ENCODE measurements around the gene VGLL4. TPM values are rescaled to one million over a fixed set of nuclear protein-coding genes. Genes with fewer than 3 reads are reported as not detected.
"Not testable (repeated sequence)": the region's sequence is repeated elsewhere in the genome, so short reads cannot be mapped to it uniquely, and the experiment has no call there.

VGLL4 gene
- total RNA-seq, 2 experiments from 2014 or later, result 24.4 to 24.9 TPM

GRCh38 chr3:11606090-11606784, 37.5 kb downstream of the VGLL4 start:
- CTCF ChIA-PET, result interaction anchor here (0.7 to 0.9 kb wide), 4 partner anchors 10 to 35 kb away, joined by 3 to 5 read pairs (median 4); no protein-coding TSS in a partner anchor
- no peak for DNase-seq
- POLR2A ChIA-PET, result no interaction called here
- Mint-ChIP-seq H3K27me3 (no peaks in the 10 kb centered on the region), H3K27ac (no peak overlapping the region), H3K4me3 (no peak overlapping the region), H3K9me3 (ENCODE audit: low read depth) (no peaks in the 10 kb centered on the region), H3K36me3 (ENCODE audit: low read depth) (peaks cover 17% of the 10 kb centered on the region), H3K4me1 (peaks cover 61% of the 10 kb centered on the region)
- intact Hi-C loops (cut with DNase I, micrococcal nuclease), result no loop called here
- no peak for ATAC-seq

DNA sequence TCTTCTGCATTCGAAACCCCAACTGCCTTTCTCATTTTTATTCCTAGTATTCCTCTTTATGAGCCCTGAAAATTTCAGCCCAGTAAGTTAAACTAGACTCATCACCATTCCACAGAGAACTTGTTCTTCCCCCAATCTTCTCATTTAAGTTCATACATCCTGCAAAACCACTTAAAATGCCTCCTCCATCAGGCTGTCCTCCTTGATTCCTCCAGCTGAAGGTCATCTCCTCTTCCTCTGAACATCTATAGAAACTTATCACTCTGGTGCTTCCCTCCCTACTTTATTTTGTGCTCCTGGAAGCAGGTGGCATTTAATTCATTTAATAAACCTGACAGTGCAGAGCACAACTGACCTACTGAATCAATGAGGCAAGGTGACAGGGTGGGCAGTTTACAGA, 38.3 kb downstream of the VGLL4 start:
- H3K36me3 Mint-ChIP-seq (ENCODE audit: low read depth), result peaks cover 25% of the 10 kb centered on the region
- no peak overlapping the region for H3K4me3 Mint-ChIP-seq
- peak overlapping the region; percentile 7 for H3K27ac Mint-ChIP-seq
- H3K4me1 Mint-ChIP-seq, result peaks cover 62% of the 10 kb centered on the region
- DNase-seq, result no peak
- no peak for ATAC-seq
- POLR2A ChIA-PET, result no interaction called here
- H3K27me3 Mint-ChIP-seq, result no peaks in the 10 kb centered on the region
- H3K9me3 Mint-ChIP-seq (ENCODE audit: low read depth), result no peaks in the 10 kb centered on the region
- intact Hi-C loops (cut with DNase I, micrococcal nuclease), result no loop called here
- CTCF ChIA-PET, result interaction anchor here (0.7 kb wide), 1 partner anchor 9 kb away, joined by 4 read pairs; no protein-coding TSS in a partner anchor

DNA sequence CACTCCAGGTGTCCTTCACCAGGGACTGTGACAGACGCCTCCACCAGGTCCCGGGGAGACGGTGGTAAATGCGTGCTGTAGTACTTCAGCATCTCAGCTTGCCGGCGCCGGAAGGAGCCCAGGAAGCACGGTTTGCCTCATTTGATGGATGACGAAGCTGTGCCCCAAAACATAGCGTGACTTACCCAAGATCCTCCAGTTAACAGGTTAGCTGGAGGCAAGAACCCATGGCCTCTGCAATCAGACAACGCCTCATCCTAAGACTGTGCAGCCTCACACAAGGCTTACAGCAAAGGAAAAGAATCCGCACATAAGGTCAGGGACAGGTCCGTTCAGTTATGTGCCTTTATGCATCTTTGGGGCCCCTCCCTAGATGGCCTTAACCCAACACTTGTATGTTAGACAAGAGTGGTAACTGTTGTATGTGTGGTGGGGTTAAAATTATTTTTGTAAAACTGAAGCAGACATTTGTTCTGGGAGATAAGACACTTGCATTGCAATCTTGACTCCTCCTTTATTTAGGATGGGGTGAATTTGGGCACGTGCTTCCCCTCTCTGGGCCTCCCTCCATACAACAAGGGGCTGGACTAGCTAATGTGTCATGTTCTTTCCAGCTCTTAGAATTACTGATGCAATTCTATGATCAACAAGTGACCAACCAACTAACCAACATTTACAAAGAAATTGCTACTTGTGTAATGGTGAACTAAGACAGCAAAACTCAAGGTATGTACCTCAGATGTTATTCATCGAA, 39.4 kb downstream of the VGLL4 start:
- intact Hi-C loops (cut with DNase I, micrococcal nuclease), result no loop called here
- H3K36me3 Mint-ChIP-seq (ENCODE audit: low read depth), result peaks cover 32% of the 10 kb centered on the region

GRCh38 chr3:11603628-11604027, 40.1 kb downstream of the VGLL4 start:
- DNase-seq, result no peak
- Mint-ChIP-seq H3K9me3 (ENCODE audit: low read depth) (no peaks in the 10 kb centered on the region), H3K27me3 (no peaks in the 10 kb centered on the region), H3K4me1 (peaks cover 51% of the 10 kb centered on the region), H3K4me3 (no peak overlapping the region), H3K27ac (peak overlapping the region; percentile 4), H3K36me3 (ENCODE audit: low read depth) (peaks cover 35% of the 10 kb centered on the region)
- ChIA-PET CTCF (no interaction called here), POLR2A (no interaction called here)
- intact Hi-C loops (cut with DNase I, micrococcal nuclease), result no loop called here
- no peak for ATAC-seq

More for the DNA sequence above, 39.4 kb downstream of the VGLL4 start:
- no peak for ATAC-seq
- DNase-seq, result no peak
- H3K4me1 Mint-ChIP-seq, result peaks cover 54% of the 10 kb centered on the region
- no peak overlapping the region for H3K4me3 Mint-ChIP-seq
- ChIA-PET CTCF (no interaction called here), POLR2A (no interaction called here)
- H3K9me3 Mint-ChIP-seq (ENCODE audit: low read depth), result no peaks in the 10 kb centered on the region
- no peaks in the 10 kb centered on the region for H3K27me3 Mint-ChIP-seq
- no peak overlapping the region for H3K27ac Mint-ChIP-seq

GRCh38 chr3:11602886-11603527, 40.7 kb downstream of the VGLL4 start:
- no peaks in the 10 kb centered on the region for H3K9me3 Mint-ChIP-seq (ENCODE audit: low read depth)
- POLR2A ChIA-PET, result interaction anchor here (0.7 kb wide), 1 partner anchor 24 kb away, joined by 3 read pairs; no protein-coding TSS in a partner anchor
- DNase-seq (no peak), ATAC-seq (no peak)
- intact Hi-C loops (cut with DNase I, micrococcal nuclease), result no loop called here
- H3K27me3 Mint-ChIP-seq, result no peaks in the 10 kb centered on the region
- H3K27ac Mint-ChIP-seq, result no peak overlapping the region
- peaks cover 40% of the 10 kb centered on the region for H3K36me3 Mint-ChIP-seq (ENCODE audit: low read depth)
- H3K4me3 Mint-ChIP-seq, result no peak overlapping the region
- CTCF ChIA-PET, result no interaction called here
- peaks cover 47% of the 10 kb centered on the region for H3K4me1 Mint-ChIP-seq

DNA sequence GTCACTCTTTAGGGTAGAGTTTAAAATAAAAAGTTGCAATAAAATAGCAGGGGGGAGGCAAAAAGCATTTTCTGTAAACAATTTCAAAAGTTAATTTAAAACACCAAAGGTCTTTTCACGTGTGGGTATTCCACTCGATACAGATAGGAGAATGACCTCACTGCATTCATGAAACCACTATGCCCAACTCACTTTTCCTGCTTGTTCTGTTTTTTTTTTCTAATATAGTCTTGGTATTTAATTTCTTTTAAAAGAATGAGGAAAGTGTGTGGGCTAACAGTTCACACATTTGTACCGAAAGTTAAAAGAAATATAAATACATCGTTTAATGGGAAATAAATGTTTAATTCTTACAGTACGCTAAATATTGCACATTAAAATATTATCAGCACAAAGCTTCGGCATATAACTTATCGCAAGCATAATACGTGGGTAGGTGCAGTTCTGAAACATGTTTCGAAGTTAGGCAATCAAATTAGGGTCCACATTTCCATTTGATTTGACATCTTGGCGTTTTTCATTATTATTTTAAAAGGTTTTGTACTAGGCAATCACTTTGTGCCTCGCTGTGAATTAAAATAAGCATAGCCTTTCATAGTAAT, 41.4 kb downstream of the VGLL4 start:
- no peaks in the 10 kb centered on the region for H3K9me3 Mint-ChIP-seq (ENCODE audit: low read depth)
- no peak overlapping the region for H3K4me3 Mint-ChIP-seq
- ATAC-seq (no peak), DNase-seq (no peak)
- intact Hi-C loops (cut with DNase I, micrococcal nuclease), result no loop called here
- H3K27ac Mint-ChIP-seq, result peak overlapping the region; percentile 73
- CTCF ChIA-PET, result interaction anchor here (0.7 kb wide), 1 partner anchor 1047 kb away, joined by 3 read pairs; no protein-coding TSS in a partner anchor
- H3K4me1 Mint-ChIP-seq, result peaks cover 43% of the 10 kb centered on the region
- POLR2A ChIA-PET, result interaction anchor here (0.7 kb wide), 1 partner anchor 24 kb away, joined by 3 read pairs; no protein-coding TSS in a partner anchor
- H3K27me3 Mint-ChIP-seq, result no peaks in the 10 kb centered on the region
- peaks cover 46% of the 10 kb centered on the region for H3K36me3 Mint-ChIP-seq (ENCODE audit: low read depth)

GRCh38 chr3:11601446-11602238, 42.1 kb downstream of the VGLL4 start:
- H3K4me3 Mint-ChIP-seq, result no peak overlapping the region
- H3K27ac Mint-ChIP-seq, result peak overlapping the region; percentile 73

GRCh38 chr3:11600501-11601282, 43.0 kb downstream of the VGLL4 start:
- POLR2A ChIA-PET, result no interaction called here
- peaks cover 1% of the 10 kb centered on the region for H3K9me3 Mint-ChIP-seq (ENCODE audit: low read depth)
- ATAC-seq, result no peak
- DNase-seq, result no peak
- CTCF ChIA-PET, result interaction anchor here (0.7 kb wide), 1 partner anchor 46 kb away, joined by 3 read pairs; no protein-coding TSS in a partner anchor
- peak overlapping the region; percentile 35 for H3K27ac Mint-ChIP-seq
- no peak overlapping the region for H3K4me3 Mint-ChIP-seq
- H3K27me3 Mint-ChIP-seq, result no peaks in the 10 kb centered on the region
- intact Hi-C loops (cut with DNase I, micrococcal nuclease), result loop anchor here in 1 of 2 experiments (2.0 kb wide), 1 partner anchor 38 kb away; no protein-coding TSS in a partner anchor
- peaks cover 48% of the 10 kb centered on the region for H3K36me3 Mint-ChIP-seq (ENCODE audit: low read depth)
- H3K4me1 Mint-ChIP-seq, result peaks cover 28% of the 10 kb centered on the region

More at GRCh38 chr3:11601446-11602238, 42.1 kb downstream of the VGLL4 start:
- H3K36me3 Mint-ChIP-seq (ENCODE audit: low read depth), result peaks cover 47% of the 10 kb centered on the region
- H3K27me3 Mint-ChIP-seq, result no peaks in the 10 kb centered on the region
- intact Hi-C loops (cut with DNase I, micrococcal nuclease), result loop anchor here in 1 of 2 experiments (2.0 kb wide), 1 partner anchor 37 kb away; no protein-coding TSS in a partner anchor
- peaks cover 36% of the 10 kb centered on the region for H3K4me1 Mint-ChIP-seq
- ChIA-PET CTCF (interaction anchor here (0.7 kb wide), 2 partner anchors 47 to 1047 kb away, joined by 3 read pairs; no protein-coding TSS in a partner anchor), POLR2A (no interaction called here)
- ATAC-seq (peak; percentile 90), DNase-seq (peak; percentile 70)
- H3K9me3 Mint-ChIP-seq (ENCODE audit: low read depth), result peaks cover 1% of the 10 kb centered on the region

DNA sequence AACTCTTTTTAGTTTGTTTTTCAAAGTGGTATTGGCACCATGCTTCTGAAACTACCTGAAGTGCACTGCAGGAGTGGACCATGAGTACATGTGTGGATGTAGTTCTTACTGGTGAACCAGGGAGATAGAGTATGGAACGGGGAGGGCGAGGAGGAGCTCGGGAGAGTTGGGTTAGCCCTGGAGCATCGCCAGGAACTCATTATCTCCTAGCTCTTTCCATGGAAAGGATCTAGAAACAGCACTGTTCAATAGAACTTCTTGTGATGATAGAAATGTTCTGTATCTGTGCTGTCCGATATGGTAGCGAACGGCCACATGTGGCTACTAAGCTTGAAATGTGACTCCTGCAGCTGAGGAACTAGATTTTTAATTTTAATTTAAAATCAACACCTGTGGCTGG, 47.3 kb downstream of the VGLL4 start:
- ChIA-PET POLR2A (no interaction called here), CTCF (interaction anchor here (1.2 kb wide), 1 partner anchor 9 kb away, joined by 4 read pairs; no protein-coding TSS in a partner anchor)
- H3K27ac Mint-ChIP-seq, result no peak overlapping the region
- DNase-seq (no peak), ATAC-seq (no peak)
- no peak overlapping the region for H3K4me3 Mint-ChIP-seq
- intact Hi-C loops (cut with DNase I, micrococcal nuclease), result no loop called here
- peaks cover 26% of the 10 kb centered on the region for H3K4me1 Mint-ChIP-seq
- H3K9me3 Mint-ChIP-seq (ENCODE audit: low read depth), result peaks cover 1% of the 10 kb centered on the region
- H3K27me3 Mint-ChIP-seq, result no peaks in the 10 kb centered on the region
- H3K36me3 Mint-ChIP-seq (ENCODE audit: low read depth), result peaks cover 53% of the 10 kb centered on the region

DNA sequence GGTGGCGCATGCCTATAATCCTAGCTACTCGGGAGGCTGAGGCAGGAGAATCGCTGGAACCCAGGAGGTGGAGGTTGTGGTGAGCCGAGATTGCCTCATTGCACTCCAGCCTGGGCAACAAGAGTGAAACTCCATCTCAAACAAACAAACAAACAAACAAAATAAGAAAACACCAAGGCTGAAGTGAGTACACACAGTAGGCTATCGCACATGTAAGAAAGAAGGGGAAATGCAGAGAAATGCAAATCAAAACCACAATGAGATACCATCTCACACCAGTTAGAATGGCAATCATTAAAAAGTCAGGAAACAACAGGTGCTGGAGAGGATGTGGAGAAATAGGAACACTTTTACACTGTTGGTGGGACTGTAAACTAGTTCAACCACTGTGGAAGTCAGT, 48.7 kb downstream of the VGLL4 start:
- H3K4me1 Mint-ChIP-seq, result peaks cover 19% of the 10 kb centered on the region
- ATAC-seq; H3K9me3 Mint-ChIP-seq (ENCODE audit: low read depth); intact Hi-C loops (cut with DNase I, micrococcal nuclease); H3K27ac Mint-ChIP-seq; POLR2A ChIA-PET; H3K27me3 Mint-ChIP-seq; H3K4me3 Mint-ChIP-seq; DNase-seq: not testable (repeated sequence)
- CTCF ChIA-PET, result interaction anchor here (0.9 kb wide), 1 partner anchor 219 kb away, joined by 3 read pairs; no protein-coding TSS in a partner anchor
- H3K36me3 Mint-ChIP-seq (ENCODE audit: low read depth), result peaks cover 42% of the 10 kb centered on the region
